CD4-positive, alpha-beta T cell treated with Interleukin-15 for 4 hours (primary cell): ENCODE measurements around the gene AP5Z1.

Experiments
- DNase-seq: peaks from one replicate; pipeline ENCODE4 v3.0.0-alpha.2; 2020; ENCODE audit warnings: low spot score

The AP5Z1 gene

GRCh38 chr7:4745971-4746919, 29.2 kb upstream of the AP5Z1 start:
- peak; percentile 49 for DNase-seq

- DNase-seq: no peak
These were observed 28.4 kb upstream of the AP5Z1 start for GRCh38 chr7:4747013-4747412.

GRCh38 chr7:4747746-4748145, 27.7 kb upstream of the AP5Z1 start:
- DNase-seq: no peak

- no peak for DNase-seq
These were observed 27.2 kb upstream of the AP5Z1 start for GRCh38 chr7:4748231-4748681.

- no peak for DNase-seq
These were observed 26.1 kb upstream of the AP5Z1 start for GRCh38 chr7:4749363-4749762.

GRCh38 chr7:4749798-4750197, 25.6 kb upstream of the AP5Z1 start:
- no peak for DNase-seq

GRCh38 chr7:4751398-4751947, 23.9 kb upstream of the AP5Z1 start:
- no peak for DNase-seq

- DNase-seq: peak; percentile 85
These were observed 21.6 kb upstream of the AP5Z1 start for GRCh38 chr7:4753598-4754432.

- no peak for DNase-seq
These were observed 20.9 kb upstream of the AP5Z1 start for GRCh38 chr7:4754433-4755010.

- no peak for DNase-seq
These were observed 20.4 kb upstream of the AP5Z1 start for GRCh38 chr7:4755045-4755444.

- no peak for DNase-seq
These were observed 17.3 kb upstream of the AP5Z1 start for GRCh38 chr7:4758111-4758510.

GRCh38 chr7:4758791-4759190, 16.6 kb upstream of the AP5Z1 start:
- no peak for DNase-seq

GRCh38 chr7:4759211-4759610, 16.2 kb upstream of the AP5Z1 start:
- DNase-seq: no peak

GRCh38 chr7:4760952-4761351, 14.5 kb upstream of the AP5Z1 start:
- DNase-seq: no peak

GRCh38 chr7:4762121-4763055, 13.0 kb upstream of the AP5Z1 start:
- no peak for DNase-seq

- DNase-seq: no peak
These were observed 12.2 kb upstream of the AP5Z1 start for GRCh38 chr7:4763091-4763793.

GRCh38 chr7:4763794-4764185, 11.6 kb upstream of the AP5Z1 start:
- no peak for DNase-seq

- DNase-seq: no peak
These were observed 10.9 kb upstream of the AP5Z1 start for GRCh38 chr7:4764402-4765007.

GRCh38 chr7:4765776-4766490, 9.5 kb upstream of the AP5Z1 start:
- no peak for DNase-seq
